WTC11 (cell line): ENCODE measurements around the gene PPP2R1B. TPM values are rescaled to one million over a fixed set of nuclear protein-coding genes. Genes with fewer than 3 reads are reported as not detected.

Source experiments
- ATAC-seq: fragments of 200-7000 bp; cut with Tn5 transposase; 2 replicates; pipeline ENCODE4 v1.10.0; 2021; ENCODE audit warnings: mild to moderate bottlenecking, moderate library complexity
- CTCF ChIA-PET: fragments of 300-600 bp; sonication (Branson Sonifier 250); formaldehyde crosslinking; loops from one replicate; lab custom pipeline; 2021; ENCODE audit warnings: antibody characterized with exemption; lab: Charles Lee
- POLR2A ChIA-PET: fragments of 350-600 bp; sonication (Branson Sonifier 250); formaldehyde crosslinking; loops from one replicate; lab custom pipeline; 2021; ENCODE audit warnings: antibody characterized with exemption; lab: Charles Lee
- DNase-seq: peaks from one replicate; pipeline ENCODE4 v3.0.0; 2021; ENCODE audit warnings: low spot score
- H3K27ac Mint-ChIP-seq: 2 replicates; pipeline ENCODE4 v1.8.0; 2021; ENCODE audit warnings: mixed read lengths
- H3K27me3 Mint-ChIP-seq: 2 replicates; pipeline ENCODE4 v1.8.0; 2021; ENCODE audit warnings: low read depth, mild to moderate bottlenecking, moderate library complexity, mixed read lengths
- H3K36me3 Mint-ChIP-seq: 2 replicates; pipeline ENCODE4 v1.8.0; 2021; ENCODE audit warnings: mixed read lengths
- H3K4me1 Mint-ChIP-seq: 2 replicates; pipeline ENCODE4 v1.8.0; 2022; ENCODE audit warnings: mixed read lengths
- H3K4me3 Mint-ChIP-seq: 2 replicates; pipeline ENCODE4 v1.8.0; 2021; ENCODE audit warnings: mild to moderate bottlenecking, moderate library complexity, mixed read lengths
- H3K9me3 Mint-ChIP-seq: 2 replicates; pipeline ENCODE4 v1.8.0; 2021; ENCODE audit warnings: mixed read lengths
- AFF4 ChIP-seq: sonication (generic); formaldehyde crosslinking; IDR thresholded peaks from 2 replicates; pipeline ENCODE4 v1.8.1; 2023; ENCODE audit warnings: mild to moderate bottlenecking, missing genetic modification reagents, borderline replicate concordance
- AR ChIP-seq: fragments of 250-450 bp; sonication (Bioruptor Pico); IDR thresholded peaks from 2 replicates; pipeline ENCODE4 v1.9.0; 2021; ENCODE audit warnings: mild to moderate bottlenecking
- CBFB ChIP-seq: sonication (generic); formaldehyde crosslinking; IDR thresholded peaks from 2 replicates; pipeline ENCODE4 v1.8.1; 2022; ENCODE audit warnings: mild to moderate bottlenecking, low read depth, missing genetic modification reagents
- CREM ChIP-seq: sonication (generic); formaldehyde crosslinking; IDR thresholded peaks from 2 replicates; pipeline ENCODE4 v1.8.1; 2022; ENCODE audit warnings: mild to moderate bottlenecking, missing genetic modification reagents, moderate library complexity
- FOXP4 ChIP-seq: sonication (generic); formaldehyde crosslinking; IDR thresholded peaks from 2 replicates; pipeline ENCODE4 v1.8.0; 2022; ENCODE audit warnings: mild to moderate bottlenecking, missing genetic modification reagents
- JUN ChIP-seq: sonication (generic); formaldehyde crosslinking; IDR thresholded peaks from 2 replicates; pipeline ENCODE4 v1.8.0; 2023; ENCODE audit warnings: mild to moderate bottlenecking, missing genetic modification reagents
- NFATC4 ChIP-seq: fragments of 250-450 bp; sonication (Bioruptor Pico); IDR thresholded peaks from 2 replicates; pipeline ENCODE4 v1.9.0; 2021; ENCODE audit warnings: mild to moderate bottlenecking
- NR2C2 ChIP-seq: sonication (generic); formaldehyde crosslinking; IDR thresholded peaks from 2 replicates; pipeline ENCODE4 v1.8.0; 2022; ENCODE audit warnings: mild to moderate bottlenecking, missing genetic modification reagents
- NR3C1 ChIP-seq: sonication (generic); formaldehyde crosslinking; conservative IDR thresholded peaks from 2 replicates; pipeline ENCODE4 v1.8.1; 2023; ENCODE audit warnings: low read depth, mild to moderate bottlenecking, missing genetic modification reagents
- OVOL2 ChIP-seq: fragments of 250-450 bp; sonication (Bioruptor Pico); IDR thresholded peaks from 2 replicates; pipeline ENCODE4 v1.9.0; 2021; ENCODE audit warnings: mild to moderate bottlenecking, borderline replicate concordance
- PREB ChIP-seq: sonication (generic); formaldehyde crosslinking; IDR thresholded peaks from 2 replicates; pipeline ENCODE4 v1.8.1; 2022; ENCODE audit warnings: mild to moderate bottlenecking, missing genetic modification reagents, moderate library complexity, borderline replicate concordance
- SMAD4 ChIP-seq: sonication (generic); formaldehyde crosslinking; IDR thresholded peaks from 2 replicates; pipeline ENCODE4 v1.8.0; 2022; ENCODE audit warnings: mild to moderate bottlenecking, missing genetic modification reagents
- ZBTB43 ChIP-seq: sonication (generic); formaldehyde crosslinking; IDR thresholded peaks from 2 replicates; pipeline ENCODE4 v1.8.1; 2023; ENCODE audit warnings: mild to moderate bottlenecking, missing genetic modification reagents
- ZMAT4 ChIP-seq: fragments of 250-450 bp; sonication (Bioruptor Pico); IDR thresholded peaks from 2 replicates; pipeline ENCODE4 v1.9.0; 2021; ENCODE audit warnings: mild to moderate bottlenecking
- ZNF232 ChIP-seq: sonication (generic); formaldehyde crosslinking; IDR thresholded peaks from 2 replicates; pipeline ENCODE4 v1.8.0; 2022; ENCODE audit warnings: mild to moderate bottlenecking, missing genetic modification reagents
- ZNF317 ChIP-seq: sonication (generic); formaldehyde crosslinking; IDR thresholded peaks from 2 replicates; pipeline ENCODE4 v1.8.1; 2023; ENCODE audit warnings: low read depth, mild to moderate bottlenecking, moderate library complexity, missing genetic modification reagents, borderline replicate concordance
- total RNA-seq: library from RNA; stranded (reverse); gene quantifications from 3 replicates; pipeline ENCODE4 v1.2.3, GENCODE V29; 2021

PPP2R1B gene
- total RNA-seq, 1 experiment from 2014 or later: 87.7 TPM

- TF ChIP-seq AR (CRISPR knock-in tag) (no peak), OVOL2 (CRISPR knock-in tag) (no peak), NFATC4 (CRISPR knock-in tag) (no peak), ZBTB43 (no peak), CREM (CRISPR knock-in tag) (no peak), CBFB (CRISPR knock-in tag) (no peak), JUN (no peak), ZMAT4 (CRISPR knock-in tag) (no peak)
These were observed 26.8 kb upstream of the PPP2R1B start (continued) for GRCh38 chr11:111792955-111793500.

GRCh38 chr11:111792314-111792713 lies 26.1 kb upstream of the PPP2R1B start:
- H3K27ac Mint-ChIP-seq: no peak overlapping the region
- ATAC-seq: no peak
- H3K4me1 Mint-ChIP-seq: peaks cover 8% of the 10 kb centered on the region
- H3K36me3 Mint-ChIP-seq: no peaks in the 10 kb centered on the region
- TF ChIP-seq AFF4 (CRISPR knock-in tag) (no peak), NR2C2 (no peak), CREM (CRISPR knock-in tag) (no peak), NR3C1 (CRISPR knock-in tag) (no peak), PREB (no peak), JUN (no peak), ZNF317 (CRISPR knock-in tag) (no peak), ZNF232 (no peak), SMAD4 (CRISPR knock-in tag) (no peak), FOXP4 (CRISPR knock-in tag) (no peak)
- TF ChIP-seq, all 79 proteins: peak for 0
- no peak overlapping the region for H3K4me3 Mint-ChIP-seq
- ChIA-PET CTCF (interaction anchor here (1.2 to 2.4 kb wide), 3 partner anchors 15 to 49 kb away, joined by 3 to 9 read pairs (median 6); no protein-coding TSS in a partner anchor), POLR2A (no interaction called here)
- H3K27me3 Mint-ChIP-seq: no peaks in the 10 kb centered on the region
- DNase-seq: no peak
- no peaks in the 10 kb centered on the region for H3K9me3 Mint-ChIP-seq
